ENCODE data around the gene DHX8. TPM values are rescaled to one million over a fixed set of nuclear protein-coding genes. Genes with fewer than 3 reads are reported as not detected.

DHX8 gene
- total and polyA plus RNA-seq, 8 donors = 42.7 to 61.2 (median 46.0) TPM

DNA sequence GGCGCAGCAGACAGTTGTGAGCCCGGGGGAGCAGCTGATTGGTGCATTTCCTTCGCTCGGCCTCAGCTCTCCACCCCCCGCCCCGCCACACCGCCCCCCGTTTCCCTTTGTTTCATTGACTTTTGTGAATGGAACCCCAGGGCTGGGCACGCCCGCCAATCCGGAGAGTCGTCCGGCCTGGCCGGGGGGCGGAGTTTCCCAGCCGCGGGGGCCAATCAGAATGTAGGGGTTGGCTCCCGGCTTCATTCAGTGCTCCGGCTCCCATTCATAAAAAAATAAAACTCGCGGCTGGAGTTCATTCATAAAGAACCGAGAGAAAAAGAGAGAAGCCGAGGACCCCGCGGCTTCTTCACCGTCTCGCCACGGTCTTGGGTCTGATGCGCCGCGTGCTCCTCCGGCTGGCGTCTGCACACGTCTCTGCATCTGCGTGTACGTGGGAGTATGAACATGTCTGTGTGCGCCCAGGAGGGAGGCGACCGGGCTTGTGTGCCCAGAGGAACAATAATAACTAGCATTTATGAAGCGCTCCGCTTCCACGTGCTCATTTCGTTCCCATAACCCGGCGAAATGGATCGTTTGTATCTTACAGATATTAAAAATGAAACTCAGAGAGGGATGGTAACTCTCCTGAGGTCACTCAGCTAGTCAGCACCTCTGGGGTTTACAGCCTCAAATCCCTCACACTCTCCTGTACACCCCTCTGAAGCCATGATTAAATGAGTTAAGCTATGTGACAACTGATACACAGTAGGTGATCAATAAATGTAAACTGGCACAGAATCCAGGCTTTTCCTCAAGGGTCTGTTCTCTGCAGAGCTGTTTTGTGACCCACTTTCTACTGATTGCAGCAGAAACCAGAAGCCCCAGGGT is 62.8 kb downstream of the DHX8 start, which contains the start of gene ETV4:
Gene ETV4 (minus strand): TSS at position 22 of the 870 bp plus-strand sequence. CDS start 723 bp downstream, outside the sequence.
- peak within 1 kb of the TSS; percentile 44 to 50 for H3K4me3 ChIP-seq
- DNase-seq = peak; percentile 79 to 95 (median 92)
- peaks cover 0 to 67% of the 10 kb centered on the region in 2 donors for H3K27me3 ChIP-seq
- H3K9me3 ChIP-seq = no peaks in the 10 kb centered on the region
- intact Hi-C loops (cut with DNase I) = no loop called here
- H3K4me1 ChIP-seq = peaks cover 6 to 19% of the 10 kb centered on the region in 2 donors
- no peak within 1 kb of the TSS for H3K27ac ChIP-seq
- TF ChIP-seq, protein P1, sequence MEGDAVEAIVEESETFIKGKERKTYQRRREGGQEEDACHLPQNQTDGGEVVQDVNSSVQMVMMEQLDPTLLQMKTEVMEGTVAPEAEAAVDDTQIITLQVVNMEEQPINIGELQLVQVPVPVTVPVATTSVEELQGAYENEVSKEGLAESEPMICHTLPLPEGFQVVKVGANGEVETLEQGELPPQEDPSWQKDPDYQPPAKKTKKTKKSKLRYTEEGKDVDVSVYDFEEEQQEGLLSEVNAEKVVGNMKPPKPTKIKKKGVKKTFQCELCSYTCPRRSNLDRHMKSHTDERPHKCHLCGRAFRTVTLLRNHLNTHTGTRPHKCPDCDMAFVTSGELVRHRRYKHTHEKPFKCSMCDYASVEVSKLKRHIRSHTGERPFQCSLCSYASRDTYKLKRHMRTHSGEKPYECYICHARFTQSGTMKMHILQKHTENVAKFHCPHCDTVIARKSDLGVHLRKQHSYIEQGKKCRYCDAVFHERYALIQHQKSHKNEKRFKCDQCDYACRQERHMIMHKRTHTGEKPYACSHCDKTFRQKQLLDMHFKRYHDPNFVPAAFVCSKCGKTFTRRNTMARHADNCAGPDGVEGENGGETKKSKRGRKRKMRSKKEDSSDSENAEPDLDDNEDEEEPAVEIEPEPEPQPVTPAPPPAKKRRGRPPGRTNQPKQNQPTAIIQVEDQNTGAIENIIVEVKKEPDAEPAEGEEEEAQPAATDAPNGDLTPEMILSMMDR (IDR thresholded peaks at IDR 0.05) = no peak
- H3K36me3 ChIP-seq = no peaks in the 10 kb centered on the region
- ATAC-seq = peak; percentile 92

DNA sequence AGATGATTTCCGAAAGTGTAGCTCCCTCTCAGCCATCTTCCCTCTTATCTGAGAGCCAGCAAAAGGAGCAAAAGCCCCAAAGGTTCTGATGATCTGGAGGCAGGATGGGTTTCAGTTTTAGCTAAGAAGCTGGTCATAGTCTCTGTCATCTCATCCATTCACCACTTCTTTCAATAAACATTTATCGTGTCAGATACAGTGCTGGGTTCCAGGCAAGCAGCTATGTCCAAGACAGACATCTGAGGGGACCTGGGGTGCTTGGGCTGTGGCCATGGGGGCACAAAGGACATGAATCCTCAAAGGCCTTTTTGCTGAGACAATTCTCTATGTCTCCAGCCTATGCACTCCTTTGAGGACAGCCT is 63.4 kb downstream of the DHX8 start:
- peaks cover 6 to 19% of the 10 kb centered on the region in 2 donors for H3K4me1 ChIP-seq
- DNase-seq (no peak), ATAC-seq (no peak)
- intact Hi-C loops (cut with DNase I) = no loop called here
- no peak overlapping the region for H3K4me3 ChIP-seq
- TF ChIP-seq, protein P1 (IDR thresholded peaks at IDR 0.05) = no peak
- no peak overlapping the region for H3K27ac ChIP-seq
- H3K9me3 ChIP-seq = no peaks in the 10 kb centered on the region
- no peaks in the 10 kb centered on the region for H3K36me3 ChIP-seq
- H3K27me3 ChIP-seq = peaks cover 0 to 74% of the 10 kb centered on the region in 2 donors

DNA sequence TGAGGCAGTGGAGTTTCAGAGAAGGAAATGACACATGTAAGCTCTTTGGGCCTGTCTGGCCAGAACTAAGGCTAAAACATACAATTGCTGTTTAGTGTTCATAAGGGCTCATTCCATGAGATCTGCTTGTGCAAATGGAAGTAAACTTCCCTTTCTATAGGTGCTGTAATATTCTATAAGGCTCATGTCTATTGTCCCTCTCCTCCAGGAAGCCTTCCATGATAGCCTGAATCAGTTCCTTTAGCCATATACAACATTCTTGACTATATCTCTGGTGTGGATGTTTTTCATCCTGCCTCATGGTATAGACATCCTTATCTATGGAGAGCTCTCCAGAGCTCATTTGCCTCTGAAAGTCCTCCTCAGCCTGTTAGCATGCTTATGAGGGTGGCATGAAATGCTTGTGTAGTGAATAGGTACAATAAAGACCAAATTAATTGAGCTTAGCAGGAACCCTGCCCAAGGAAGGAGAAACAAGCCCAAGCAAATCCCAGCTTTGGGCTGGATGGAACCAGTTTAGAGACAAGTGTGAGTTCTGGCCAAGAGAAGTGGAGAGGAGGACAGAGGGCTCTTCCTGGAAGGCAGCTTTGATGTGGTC is 64.0 kb downstream of the DHX8 start:
- Histone ChIP-seq H3K27ac (no peak overlapping the region), H3K27me3 (peaks cover 0 to 70% of the 10 kb centered on the region in 2 donors), H3K36me3 (no peaks in the 10 kb centered on the region), H3K4me1 (peaks cover 6 to 19% of the 10 kb centered on the region in 2 donors), H3K4me3 (no peak overlapping the region), H3K9me3 (no peaks in the 10 kb centered on the region)
- TF ChIP-seq, protein P1 (IDR thresholded peaks at IDR 0.05) = no peak
- no peak for ATAC-seq
- intact Hi-C loops (cut with DNase I) = no loop called here
- DNase-seq = no peak

DNA sequence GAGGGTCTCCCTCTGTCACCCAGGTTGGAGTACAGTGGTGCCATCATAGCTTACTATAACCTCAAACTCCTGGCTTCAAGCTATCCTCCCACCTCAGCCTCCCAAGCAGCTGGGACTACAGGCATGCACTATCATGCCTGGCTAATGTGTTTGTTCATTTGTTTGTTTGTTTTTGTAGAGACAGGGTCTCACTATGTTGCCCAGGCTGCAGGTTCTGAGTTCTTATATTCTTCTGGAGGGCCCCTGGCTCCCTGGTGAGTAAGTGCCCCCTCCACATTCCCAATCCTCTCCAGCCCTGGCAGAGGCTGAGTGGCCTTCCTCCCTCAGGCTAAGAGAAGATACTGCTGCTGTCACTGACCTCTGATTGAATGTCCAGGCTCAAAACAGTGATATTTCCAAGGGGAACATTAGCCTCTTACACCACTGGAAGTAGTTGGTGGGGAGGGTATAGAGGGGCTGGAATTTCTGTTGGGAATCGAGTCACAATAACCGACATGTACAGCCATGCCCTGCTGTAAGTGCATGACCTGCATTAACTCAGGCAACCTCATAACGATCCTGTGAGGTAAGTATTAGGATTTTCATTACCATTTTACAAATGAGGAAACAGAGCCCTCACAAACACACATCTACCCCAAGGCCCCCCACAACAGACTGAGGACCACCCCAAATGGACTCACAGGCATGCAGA is 65.1 kb downstream of the DHX8 start:
- TF ChIP-seq, protein P1 (IDR thresholded peaks at IDR 0.05) = no peak
- no peak overlapping the region for H3K27ac ChIP-seq
- H3K36me3 ChIP-seq = no peaks in the 10 kb centered on the region
- H3K27me3 ChIP-seq = peaks cover 0 to 67% of the 10 kb centered on the region in 2 donors
- intact Hi-C loops (cut with DNase I) = no loop called here
- ATAC-seq (no peak), DNase-seq (no peak)
- no peak overlapping the region for H3K4me3 ChIP-seq
- no peaks in the 10 kb centered on the region for H3K9me3 ChIP-seq
- H3K4me1 ChIP-seq = peaks cover 6 to 19% of the 10 kb centered on the region in 2 donors

DNA sequence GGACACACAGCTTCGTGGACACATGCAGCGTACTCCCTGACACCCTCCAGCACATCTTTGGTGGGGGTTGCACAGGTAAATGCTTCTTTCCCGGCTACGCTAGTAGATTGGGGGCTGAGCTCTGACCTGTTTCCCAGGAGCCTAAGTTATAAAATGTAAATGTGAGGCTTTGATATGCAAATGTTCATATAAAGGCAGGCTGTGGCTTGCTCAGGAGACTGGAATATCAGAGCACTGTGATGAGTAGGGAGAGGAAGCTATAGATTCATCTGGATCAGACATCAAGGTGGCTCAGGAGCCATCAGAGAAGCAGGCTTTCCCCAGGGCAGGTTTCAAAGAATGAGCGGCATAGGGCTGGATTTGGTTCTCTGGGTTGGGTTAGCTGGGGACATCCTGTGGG is 65.7 kb downstream of the DHX8 start:
- DNase-seq (no peak), ATAC-seq (no peak)
- intact Hi-C loops (cut with DNase I) = no loop called here
- H3K4me1 ChIP-seq = peaks cover 6 to 19% of the 10 kb centered on the region in 2 donors
- no peak overlapping the region for H3K4me3 ChIP-seq
- TF ChIP-seq, protein P1 (IDR thresholded peaks at IDR 0.05) = no peak
- peaks cover 0 to 61% of the 10 kb centered on the region in 2 donors for H3K27me3 ChIP-seq
- no peaks in the 10 kb centered on the region for H3K9me3 ChIP-seq
- H3K27ac ChIP-seq = no peak overlapping the region
- H3K36me3 ChIP-seq = no peaks in the 10 kb centered on the region

All from left lung (tissue), 10 donors.